Gastroesophageal sphincter (tissue), 3 donors: ENCODE data around the gene CREB3.

ENCODE experiments used
- CTCF ChIP-seq, 4 experiments: fragments of 200-600 bp in 2 of 4; fragments of 450-650 bp in 2 of 4; sonication (generic) in 1 of 4; IDR thresholded peaks; one replicate each; pipeline ENCODE4 v1.5.1; 2017 to 2019; ENCODE audit warnings: antibody characterized with exemption in 4 of 4, mild to moderate bottlenecking in 2 of 4, moderate library complexity in 2 of 4
- EP300 ChIP-seq: sonication (generic); formaldehyde crosslinking; IDR thresholded peaks from one replicate; pipeline ENCODE4 v1.6.1; 2017; ENCODE audit warnings: antibody characterized with exemption, mild to moderate bottlenecking
- POLR2A ChIP-seq, 2 donors: fragments of 450-650 bp; IDR thresholded peaks; one replicate each; pipeline ENCODE4 v1.6.1; 2017; ENCODE audit warnings: antibody characterized with exemption in 2 of 2, mild to moderate bottlenecking in 2 of 2, moderate library complexity in 1 of 2
- POLR2AphosphoS5 ChIP-seq: sonication (generic); formaldehyde crosslinking; IDR thresholded peaks from one replicate; pipeline ENCODE4 v1.6.1; 2017; ENCODE audit warnings: antibody characterized with exemption

- no peak for TF ChIP-seq CTCF (IDR thresholded peaks at IDR 0.05)
- no peak for TF ChIP-seq EP300
- TF ChIP-seq POLR2A (IDR thresholded peaks at IDR 0.05): no peak
- no peak for TF ChIP-seq POLR2AphosphoS5
Observed at GRCh38 chr9:35734096-35734495, 1.6 kb downstream of the CREB3 start.
